Amygdala (tissue), 56 donors: Measurements from ENCODE around the gene SEMA3A.

Experiments
- DNase-seq, 56 donors: peaks; one replicate each; lab custom pipeline; 2025; lab: John Stamatoyannopoulos, UW

SEMA3A gene

GRCh38 chr7:84199216-84199615 is 4.6 kb upstream of the SEMA3A start:
- DNase-seq: no peak

- peak in 2 of 56 donors; percentile 1 to 2 for DNase-seq
These were observed 1.5 kb upstream of the SEMA3A start for GRCh38 chr7:84196084-84196503.

- peak in 1 of 56 donors; percentile 39 for DNase-seq
These were observed 889 bp upstream of the SEMA3A start for GRCh38 chr7:84195295-84196060.

- DNase-seq: no peak
These were observed 842 bp downstream of the SEMA3A start for GRCh38 chr7:84193747-84194146.

GRCh38 chr7:84191842-84192241 is 2.7 kb downstream of the SEMA3A start:
- DNase-seq: no peak

GRCh38 chr7:84191261-84191660 is 3.3 kb downstream of the SEMA3A start:
- no peak for DNase-seq

- no peak for DNase-seq
These were observed 4.4 kb downstream of the SEMA3A start for GRCh38 chr7:84190016-84190705.

GRCh38 chr7:84188786-84189405 is 5.7 kb downstream of the SEMA3A start:
- DNase-seq: no peak

GRCh38 chr7:84187813-84188510 is 6.6 kb downstream of the SEMA3A start:
- no peak for DNase-seq

- no peak for DNase-seq
These were observed 7.3 kb downstream of the SEMA3A start for GRCh38 chr7:84187087-84187805.

GRCh38 chr7:84183741-84184140 is 10.8 kb downstream of the SEMA3A start:
- DNase-seq: no peak

- no peak for DNase-seq
These were observed 12.3 kb downstream of the SEMA3A start for GRCh38 chr7:84182301-84182700.

- DNase-seq: no peak
These were observed 13.0 kb downstream of the SEMA3A start for GRCh38 chr7:84181628-84182027.

GRCh38 chr7:84177758-84178412 is 16.7 kb downstream of the SEMA3A start:
- DNase-seq: no peak

- no peak for DNase-seq
These were observed 17.9 kb downstream of the SEMA3A start for GRCh38 chr7:84176716-84177115.

GRCh38 chr7:84175461-84175860 is 19.1 kb downstream of the SEMA3A start:
- no peak for DNase-seq

GRCh38 chr7:84170646-84171045 is 23.9 kb downstream of the SEMA3A start:
- DNase-seq: no peak

- DNase-seq: no peak
These were observed 32.0 kb downstream of the SEMA3A start for GRCh38 chr7:84162584-84162983.

- no peak for DNase-seq
These were observed 32.5 kb downstream of the SEMA3A start for GRCh38 chr7:84162125-84162524.

GRCh38 chr7:84161398-84161797 is 33.2 kb downstream of the SEMA3A start:
- no peak for DNase-seq
